Measurements from ENCODE around the gene MIS18BP1.
A peak's percentile ranks its signal among the peaks of the same experiment; 100 is the strongest.

MIS18BP1 gene

DNA sequence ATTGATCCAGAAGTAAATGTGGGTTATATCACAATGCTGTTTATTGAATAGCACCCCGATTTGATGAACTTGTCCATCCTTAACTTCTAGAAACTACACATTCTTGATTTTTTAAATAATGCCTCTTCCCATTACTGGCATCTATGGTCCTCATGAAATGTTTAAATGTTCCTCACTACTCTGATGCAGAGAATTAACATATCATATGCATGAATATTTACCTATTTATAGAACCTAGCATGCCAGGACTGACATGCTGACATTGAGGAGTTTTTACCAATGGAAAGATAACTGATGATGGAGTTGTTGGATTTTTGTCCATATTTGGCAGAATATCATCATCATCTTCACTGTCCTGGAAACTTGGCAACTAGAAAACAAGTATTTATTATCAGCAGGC, 42.8 kb downstream of the MIS18BP1 start:
- H3K4me3 Mint-ChIP-seq = no peak overlapping the region
- peaks cover 82% of the 10 kb centered on the region for H3K36me3 Mint-ChIP-seq
- H3K27ac Mint-ChIP-seq = peak overlapping the region; percentile 29
- no peaks in the 10 kb centered on the region for H3K9me3 Mint-ChIP-seq
- H3K4me1 Mint-ChIP-seq = no peaks in the 10 kb centered on the region
- ATAC-seq (no peak), DNase-seq (ENCODE audit: low spot score in 2 of 2) (no peak)

DNA sequence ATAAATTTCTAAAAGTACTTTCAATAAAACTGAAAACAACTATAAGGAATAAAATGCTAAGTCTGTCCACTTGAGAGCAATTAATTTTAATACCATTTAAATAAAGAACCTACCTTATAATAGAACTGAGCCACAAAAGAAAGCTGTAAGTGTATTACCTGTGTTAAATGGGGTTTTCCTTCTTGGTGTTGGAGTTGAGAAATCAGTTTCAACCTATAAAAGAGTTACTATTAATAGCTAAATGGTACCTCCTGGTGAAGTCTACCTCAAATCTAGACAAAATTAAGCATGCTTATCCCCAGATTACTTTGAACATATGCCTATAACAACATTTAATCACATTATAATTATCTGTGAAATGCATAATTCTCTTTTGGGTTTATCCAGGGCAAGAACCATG, 48.8 kb downstream of the MIS18BP1 start:
- no peaks in the 10 kb centered on the region for H3K4me1 Mint-ChIP-seq
- no peak overlapping the region for H3K27ac Mint-ChIP-seq
- DNase-seq (ENCODE audit: low spot score in 2 of 2) (no peak), ATAC-seq (no peak)
- no peaks in the 10 kb centered on the region for H3K9me3 Mint-ChIP-seq
- H3K4me3 Mint-ChIP-seq = no peak overlapping the region
- peaks cover 81% of the 10 kb centered on the region for H3K36me3 Mint-ChIP-seq

DNA sequence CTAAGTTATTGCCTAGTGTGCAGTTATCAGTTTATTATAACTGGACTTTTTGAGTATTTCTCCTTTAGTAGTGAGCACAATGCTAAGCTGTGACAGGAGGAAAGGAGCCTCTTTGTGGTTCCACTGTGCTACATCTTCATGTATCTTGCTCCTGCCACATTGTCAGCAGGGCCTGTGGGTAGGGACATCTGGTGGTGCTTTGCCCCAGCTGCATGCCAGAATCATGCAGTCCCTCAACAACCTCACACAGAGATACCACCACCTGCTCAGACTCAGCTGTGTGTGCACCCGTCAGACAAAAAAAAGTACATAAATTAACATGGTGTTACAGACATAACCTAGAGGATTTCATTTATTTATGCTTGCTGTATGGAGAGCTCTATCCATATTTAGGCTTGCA, 51.1 kb downstream of the MIS18BP1 start:
- no peak for DNase-seq (ENCODE audit: low spot score in 2 of 2)
- no peak overlapping the region for H3K4me3 Mint-ChIP-seq
- no peaks in the 10 kb centered on the region for H3K4me1 Mint-ChIP-seq
- H3K27ac Mint-ChIP-seq = peak overlapping the region; percentile 63
- peak; percentile 79 for ATAC-seq
- no peaks in the 10 kb centered on the region for H3K9me3 Mint-ChIP-seq
- H3K36me3 Mint-ChIP-seq = peaks cover 66% of the 10 kb centered on the region

DNA sequence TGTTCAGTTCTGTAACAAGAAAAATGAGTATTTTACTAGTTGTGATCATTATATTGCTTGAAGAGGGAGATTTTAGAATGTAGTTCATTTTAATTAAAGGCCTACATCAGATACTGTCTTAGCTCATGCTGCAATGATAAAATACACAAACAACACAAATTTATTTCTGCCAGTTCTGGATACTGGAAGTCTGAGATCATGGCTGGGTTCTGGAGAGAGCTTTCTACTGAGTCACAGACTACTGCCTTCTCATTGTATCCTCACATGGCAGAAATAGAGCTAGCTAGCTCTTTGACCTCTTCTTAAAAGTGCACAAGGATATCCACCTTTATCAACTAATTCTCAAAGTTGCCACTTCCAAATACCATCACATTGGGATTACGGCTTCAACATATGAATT, 53.8 kb downstream of the MIS18BP1 start:
- Mint-ChIP-seq H3K36me3 (peaks cover 42% of the 10 kb centered on the region), H3K9me3 (no peaks in the 10 kb centered on the region), H3K4me3 (no peak overlapping the region), H3K4me1 (no peaks in the 10 kb centered on the region), H3K27ac (no peak overlapping the region)
- no peak for DNase-seq (ENCODE audit: low spot score in 2 of 2)
- ATAC-seq = no peak

DNA sequence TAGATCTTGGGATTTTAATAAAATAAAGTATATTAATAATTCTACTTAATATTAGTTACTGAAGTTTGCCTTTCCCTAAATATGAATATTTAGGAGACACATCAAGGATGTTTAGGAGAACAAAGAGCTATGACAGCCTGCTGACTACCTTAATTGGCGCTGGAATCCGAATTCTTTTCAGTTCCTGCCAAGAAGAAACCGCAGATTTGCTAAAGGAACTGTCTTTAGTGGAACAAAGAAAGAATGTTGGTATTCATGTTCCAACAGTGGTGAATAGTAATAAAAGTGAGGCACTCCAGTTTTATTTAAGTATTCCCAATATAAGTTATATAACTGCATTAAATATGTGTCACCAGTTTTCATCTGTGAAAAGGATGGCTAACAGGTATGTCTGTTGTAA, 54.5 kb downstream of the MIS18BP1 start:
- Mint-ChIP-seq H3K27ac (no peak overlapping the region), H3K4me1 (no peaks in the 10 kb centered on the region), H3K9me3 (no peaks in the 10 kb centered on the region), H3K4me3 (no peak overlapping the region), H3K36me3 (peaks cover 35% of the 10 kb centered on the region)
- DNase-seq (ENCODE audit: low spot score in 2 of 2) = no peak
- no peak for ATAC-seq

DNA sequence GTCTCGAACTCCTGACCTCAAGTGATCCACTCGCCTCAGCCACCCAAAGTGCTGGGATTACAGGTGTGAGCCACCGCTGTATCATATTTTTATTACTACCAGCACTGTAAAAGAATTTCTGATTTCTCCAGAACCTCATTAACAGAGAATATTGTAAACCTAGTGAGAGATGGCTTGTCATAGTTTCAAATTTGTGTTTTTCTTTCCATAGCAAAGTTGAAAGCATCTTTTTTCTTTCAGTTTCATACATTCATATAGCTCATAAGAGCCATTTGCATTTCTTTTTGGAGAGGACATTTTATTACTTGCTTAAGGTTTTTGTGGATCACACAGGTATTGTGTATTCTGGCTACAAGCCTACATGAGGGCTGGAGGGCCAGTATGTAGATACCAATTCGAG, 58.0 kb downstream of the MIS18BP1 start:
- DNase-seq (ENCODE audit: low spot score in 2 of 2) = no peak
- peaks cover 8% of the 10 kb centered on the region for H3K36me3 Mint-ChIP-seq
- H3K4me3 Mint-ChIP-seq = no peak overlapping the region
- ATAC-seq = no peak
- H3K27ac Mint-ChIP-seq = no peak overlapping the region
- no peaks in the 10 kb centered on the region for H3K9me3 Mint-ChIP-seq
- H3K4me1 Mint-ChIP-seq = no peaks in the 10 kb centered on the region

DNA sequence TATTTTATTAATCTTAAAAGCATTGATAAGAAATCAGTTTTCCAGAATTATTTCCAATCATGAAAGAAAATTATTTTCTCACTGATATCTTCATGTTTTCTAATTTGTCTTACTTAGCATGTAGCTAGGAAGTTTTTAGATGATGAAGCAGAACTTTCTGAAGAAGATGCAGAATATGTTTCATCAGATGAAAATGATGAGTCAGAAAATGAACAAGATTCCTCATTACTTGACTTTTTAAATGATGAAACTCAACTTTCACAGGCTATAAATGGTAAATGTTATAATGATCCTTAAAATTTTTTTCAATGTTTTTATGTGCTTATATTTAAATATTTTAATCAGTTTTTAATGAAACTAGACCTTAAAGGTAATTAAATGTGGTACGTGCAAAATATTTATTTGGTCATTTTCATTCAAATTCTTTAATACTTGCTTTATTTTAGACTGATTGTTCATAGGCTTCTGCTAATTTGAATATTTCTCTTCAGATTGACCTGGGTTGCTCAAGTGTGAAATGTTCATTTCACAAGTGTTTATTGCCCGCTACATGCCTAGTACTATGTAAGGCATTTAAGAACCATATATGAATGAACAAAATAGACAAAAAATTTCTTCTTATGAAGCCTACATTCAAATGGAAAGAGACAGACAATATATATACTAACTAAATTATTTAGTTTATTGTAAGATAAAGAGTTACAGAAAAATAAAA, 67.7 kb downstream of the MIS18BP1 start:
- Mint-ChIP-seq H3K4me1 (no peaks in the 10 kb centered on the region), H3K27ac (no peak overlapping the region), H3K4me3 (no peak overlapping the region), H3K9me3 (no peaks in the 10 kb centered on the region), H3K36me3 (peaks cover 20% of the 10 kb centered on the region)
- DNase-seq (ENCODE audit: low spot score in 2 of 2) (no peak), ATAC-seq (no peak)

DNA sequence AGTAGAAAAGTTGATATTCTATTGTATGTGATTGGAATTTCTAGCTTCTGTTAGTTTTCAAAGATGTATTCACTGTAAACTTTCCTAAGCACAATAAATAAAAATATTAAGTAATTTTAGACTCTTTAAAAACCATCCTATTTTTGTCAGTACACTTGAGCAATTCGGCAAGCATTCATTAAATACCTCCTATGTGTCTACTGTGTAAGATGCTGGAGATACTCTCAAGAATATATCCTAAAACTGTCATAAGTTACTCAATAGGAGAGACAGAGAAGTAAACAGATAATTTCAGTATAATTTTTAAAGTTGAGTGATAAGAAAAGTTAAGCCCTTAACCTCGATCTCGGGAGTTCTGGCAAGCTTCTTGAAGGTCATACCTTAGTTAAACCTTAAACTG, 71.2 kb downstream of the MIS18BP1 start:
- no peak for DNase-seq (ENCODE audit: low spot score in 2 of 2)
- Mint-ChIP-seq H3K9me3 (no peaks in the 10 kb centered on the region), H3K4me3 (no peak overlapping the region), H3K36me3 (no peaks in the 10 kb centered on the region), H3K4me1 (no peaks in the 10 kb centered on the region), H3K27ac (no peak overlapping the region)
- ATAC-seq = no peak

DNA sequence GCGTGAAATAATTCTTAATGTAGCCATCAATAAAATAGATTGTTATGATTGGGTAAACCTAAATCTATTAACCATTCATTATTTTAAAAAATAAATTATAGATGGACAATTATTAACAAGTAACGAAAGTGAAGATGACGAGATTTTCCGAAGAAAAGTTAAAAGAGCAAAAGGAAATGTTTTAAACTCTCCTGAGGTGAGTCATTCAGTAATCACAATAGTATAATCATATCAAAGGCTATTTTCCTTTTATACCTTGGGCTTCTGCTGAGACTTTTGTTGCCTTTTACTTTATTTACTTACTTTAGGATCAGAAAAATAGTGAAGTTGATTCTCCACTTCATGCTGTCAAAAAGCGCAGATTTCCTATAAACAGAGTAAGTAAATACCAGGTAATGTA, 71.7 kb downstream of the MIS18BP1 start:
- Mint-ChIP-seq H3K4me1 (no peaks in the 10 kb centered on the region), H3K36me3 (no peaks in the 10 kb centered on the region), H3K9me3 (no peaks in the 10 kb centered on the region), H3K4me3 (no peak overlapping the region), H3K27ac (no peak overlapping the region)
- DNase-seq (ENCODE audit: low spot score in 2 of 2) = no peak
- no peak for ATAC-seq

DNA sequence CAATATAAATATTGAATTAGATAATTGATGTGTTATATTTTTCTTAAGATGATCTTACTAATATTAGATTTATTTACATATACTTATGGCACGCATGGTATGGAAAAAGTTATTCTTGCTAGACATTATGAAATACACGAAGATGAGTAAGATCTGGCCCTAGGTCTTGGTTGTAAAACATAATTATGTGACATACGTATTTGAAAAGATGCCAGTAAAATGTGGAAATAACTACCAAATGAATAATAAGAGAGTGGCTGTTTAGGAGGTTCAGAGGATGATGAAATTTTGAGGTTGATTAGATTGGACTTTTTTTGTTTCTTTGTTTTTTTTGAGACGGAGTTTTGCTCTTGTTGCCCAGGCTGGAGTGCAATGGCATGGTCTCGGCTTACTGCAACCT, 75.9 kb downstream of the MIS18BP1 start:
- no peak overlapping the region for H3K27ac Mint-ChIP-seq
- no peaks in the 10 kb centered on the region for H3K9me3 Mint-ChIP-seq
- H3K4me1 Mint-ChIP-seq = no peaks in the 10 kb centered on the region
- ATAC-seq (no peak), DNase-seq (ENCODE audit: low spot score in 2 of 2) (no peak)
- no peaks in the 10 kb centered on the region for H3K36me3 Mint-ChIP-seq
- H3K4me3 Mint-ChIP-seq = no peak overlapping the region

DNA sequence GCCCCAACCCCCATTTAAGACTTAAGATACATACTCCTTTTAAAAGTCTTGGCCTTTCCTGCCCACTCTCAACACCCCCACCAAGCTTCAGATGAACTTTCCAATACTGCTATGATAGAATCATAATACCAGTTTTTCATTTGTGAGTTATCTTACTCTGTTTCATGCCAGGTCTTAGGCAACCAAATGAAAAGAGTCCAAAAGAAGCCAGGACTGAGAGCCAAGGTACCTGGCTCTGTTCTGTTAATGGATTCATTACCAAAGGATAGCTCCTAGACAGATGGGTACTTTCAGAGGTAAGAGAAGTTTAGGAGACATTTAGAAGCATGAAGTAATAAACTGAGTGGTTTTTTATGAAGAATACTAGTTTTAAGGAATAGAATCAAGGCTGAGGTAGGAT, 83.1 kb downstream of the MIS18BP1 start:
- no peaks in the 10 kb centered on the region for H3K4me1 Mint-ChIP-seq
- no peak overlapping the region for H3K4me3 Mint-ChIP-seq
- no peak overlapping the region for H3K27ac Mint-ChIP-seq
- H3K9me3 Mint-ChIP-seq = no peaks in the 10 kb centered on the region
- no peak for DNase-seq (ENCODE audit: low spot score in 2 of 2)
- no peak for ATAC-seq
- H3K36me3 Mint-ChIP-seq = peaks cover 24% of the 10 kb centered on the region

DNA sequence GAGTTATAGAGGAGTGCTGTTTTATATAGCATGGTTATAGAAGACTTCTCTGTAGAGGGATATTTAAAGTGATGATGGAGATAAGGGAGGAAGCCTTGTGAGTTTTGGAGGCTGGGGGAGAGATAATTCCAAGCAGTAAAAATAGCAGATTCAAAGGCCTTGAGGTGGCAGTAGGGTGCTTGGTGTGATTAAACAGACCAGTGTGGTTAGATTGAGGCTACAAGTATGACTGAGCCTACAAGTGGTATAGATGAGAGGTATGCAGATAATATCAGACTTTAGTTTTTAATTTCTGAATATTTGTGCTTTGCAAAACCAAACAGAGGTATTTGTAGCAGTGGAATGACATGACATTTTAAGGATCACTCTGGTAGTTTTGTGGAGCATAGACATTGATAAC, 96.9 kb downstream of the MIS18BP1 start:
- Mint-ChIP-seq H3K36me3 (peaks cover 16% of the 10 kb centered on the region), H3K4me3 (no peak overlapping the region), H3K4me1 (peaks cover 8% of the 10 kb centered on the region), H3K27ac (no peak overlapping the region), H3K9me3 (no peaks in the 10 kb centered on the region)
- DNase-seq (ENCODE audit: low spot score in 2 of 2) = no peak
- ATAC-seq = peak; percentile 99

Measured in stimulated activated effector memory CD8-positive, alpha-beta T cell treated with anti-CD3 and anti-CD28 coated beads, Interleukin-12 subunit alpha, Interleukin-12 subunit beta, amount 100 ng/mL, for 72 hours (primary cell).